GM12892 (cell line): ENCODE data around the gene CTSD.
A peak's percentile ranks its signal among the peaks of the same experiment; 100 is the strongest.

ENCODE experiments used
- DNase-seq: peaks from one replicate; pipeline ENCODE4 v3.0.0; 2011; ENCODE audit not compliant: insufficient read length
- FAIRE-seq: peaks from 2 replicates; lab custom pipeline; 2011; peaks lifted over from hg19 to GRCh38; lab: Jason Lieb, UNC
- POLR2A ChIP-seq: IDR thresholded peaks from 2 replicates; pipeline ENCODE4 v1.6.1; 2011; ENCODE audit warnings: low read depth, low read length, control low read depth
- POLR2AphosphoS5 ChIP-seq: IDR thresholded peaks from 2 replicates; pipeline ENCODE4 v1.6.1; 2011; ENCODE audit warnings: low read depth, low read length, control low read depth
- TAF1 ChIP-seq: IDR thresholded peaks from 2 replicates; pipeline ENCODE4 v1.6.1; 2011; ENCODE audit warnings: low read depth, mild to moderate bottlenecking, control low read depth, low read length, borderline replicate concordance

Gene CTSD

DNA sequence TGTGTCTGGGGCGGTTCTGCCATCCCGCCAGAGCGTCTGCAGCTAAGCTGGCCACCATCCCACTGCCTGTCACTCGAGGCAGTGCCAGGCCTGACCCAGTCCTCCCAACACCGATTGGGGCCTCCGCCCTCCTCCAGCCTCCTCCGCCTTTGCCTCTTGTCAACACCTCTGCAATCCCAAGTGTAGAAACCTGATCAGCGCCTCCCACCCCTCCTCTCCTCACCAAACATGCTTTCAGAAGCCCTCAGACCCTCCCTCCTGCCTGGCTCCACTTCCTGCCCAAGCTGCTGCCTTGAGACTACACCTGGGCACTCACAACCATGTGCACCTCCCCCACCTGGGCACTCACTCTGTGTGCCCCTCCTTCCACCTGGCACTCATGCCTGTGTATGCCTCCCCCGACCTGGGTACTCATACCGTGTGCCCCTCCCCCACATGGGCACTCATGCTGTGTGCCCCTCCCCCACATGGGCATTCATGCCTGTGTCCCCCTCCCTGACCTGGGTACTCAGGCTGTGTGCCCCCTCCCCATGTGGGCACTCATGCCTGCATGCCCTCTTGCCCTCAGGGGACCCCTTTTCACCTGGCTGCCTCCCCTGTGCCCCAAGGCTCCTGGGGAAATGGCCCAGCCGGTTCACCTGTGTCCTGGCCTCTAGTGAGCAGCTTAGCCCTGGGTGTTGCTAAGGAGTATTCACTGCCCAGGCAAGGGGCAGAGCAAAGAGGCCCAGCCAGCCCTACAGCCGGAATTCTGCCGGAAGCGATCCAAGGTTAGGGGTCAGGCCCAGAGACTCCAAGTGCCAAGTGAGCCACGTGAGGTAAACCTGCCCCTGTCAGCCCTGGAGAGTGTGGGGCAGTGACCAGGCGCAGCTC, 7.8 kb downstream of the CTSD start:
- no peak for FAIRE-seq
- peak; percentile 19 for DNase-seq
- TF ChIP-seq POLR2AphosphoS5 (no peak), TAF1 (no peak), POLR2A (no peak)

DNA sequence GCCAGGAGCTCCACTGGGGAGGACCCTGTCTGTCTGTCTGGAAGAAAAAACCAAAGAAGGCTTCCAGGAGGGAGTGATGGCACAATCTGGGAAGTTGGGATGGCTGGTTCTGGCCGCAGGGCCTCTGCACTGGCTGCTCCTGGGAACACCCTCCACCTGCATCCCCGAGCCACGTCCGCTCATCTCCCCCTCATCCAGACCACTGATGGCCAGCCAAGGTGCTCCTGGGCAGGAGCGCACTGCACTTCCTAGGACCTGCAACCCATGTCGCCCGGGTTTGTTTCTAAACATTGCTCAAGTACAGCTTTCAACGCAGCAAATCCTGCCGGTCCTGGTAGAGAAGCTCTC, 8.4 kb downstream of the CTSD start:
- FAIRE-seq = no peak
- TF ChIP-seq TAF1 (no peak), POLR2A (no peak), POLR2AphosphoS5 (no peak)
- DNase-seq = no peak

DNA sequence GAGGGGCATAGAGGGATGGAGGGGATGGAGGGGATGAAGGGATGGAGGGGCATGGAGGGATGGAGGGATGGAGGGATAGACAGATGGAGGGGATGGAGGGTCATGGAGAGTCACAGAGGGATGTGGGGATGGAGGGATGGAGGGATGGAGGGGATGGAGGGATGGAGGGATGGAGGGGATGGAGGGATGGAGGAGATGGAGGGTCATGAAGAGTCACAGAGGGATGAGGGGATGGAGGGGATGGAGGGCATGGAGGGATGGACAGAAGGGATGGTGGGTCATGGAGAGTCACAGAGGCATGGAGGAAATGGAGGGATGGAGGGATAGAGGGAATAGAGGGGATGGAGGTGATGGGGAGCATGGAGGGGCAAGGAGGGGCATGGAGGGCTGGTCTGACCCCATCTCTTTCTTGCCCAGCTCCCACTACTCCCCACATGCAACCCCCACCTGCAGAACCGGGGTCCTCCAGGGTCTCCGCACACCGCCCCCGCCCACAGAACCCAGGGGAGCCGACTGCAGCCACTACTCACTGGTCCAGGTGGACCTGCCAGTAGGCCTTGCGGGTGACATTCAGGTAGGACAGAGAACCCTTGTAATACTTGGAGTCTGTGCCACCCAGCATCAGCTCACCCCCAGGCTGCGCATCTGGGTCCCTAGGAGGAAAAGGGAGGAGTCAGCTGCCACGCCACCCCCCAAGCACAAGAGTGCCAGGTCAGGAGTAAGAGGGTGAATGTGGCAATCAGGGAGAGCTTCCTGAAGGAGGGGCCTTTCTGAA, 9.2 kb downstream of the CTSD start:
- DNase-seq (no peak), FAIRE-seq (no peak)
- TF ChIP-seq TAF1 (no peak), POLR2AphosphoS5 (no peak), POLR2A (no peak)

DNA sequence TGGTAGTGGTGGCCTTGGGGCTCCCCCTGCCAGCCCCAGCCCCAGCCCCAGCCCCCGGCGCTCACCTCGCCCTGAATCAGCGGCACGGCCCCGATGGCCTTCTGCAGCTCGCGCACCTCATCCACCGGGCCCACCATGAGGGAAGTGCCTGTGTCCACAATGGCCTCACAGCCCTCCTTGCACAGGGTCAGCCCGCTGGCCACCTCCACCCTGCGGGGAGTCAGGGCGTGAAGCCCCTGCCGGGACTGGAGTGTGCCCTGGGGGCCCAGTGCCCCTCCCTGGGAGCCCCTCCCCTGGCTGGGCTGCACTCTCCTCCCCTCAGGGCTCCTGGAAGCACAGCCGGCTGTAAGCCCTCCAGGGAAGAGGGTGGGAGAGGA, 9.8 kb downstream of the CTSD start:
- no peak for FAIRE-seq

DNA sequence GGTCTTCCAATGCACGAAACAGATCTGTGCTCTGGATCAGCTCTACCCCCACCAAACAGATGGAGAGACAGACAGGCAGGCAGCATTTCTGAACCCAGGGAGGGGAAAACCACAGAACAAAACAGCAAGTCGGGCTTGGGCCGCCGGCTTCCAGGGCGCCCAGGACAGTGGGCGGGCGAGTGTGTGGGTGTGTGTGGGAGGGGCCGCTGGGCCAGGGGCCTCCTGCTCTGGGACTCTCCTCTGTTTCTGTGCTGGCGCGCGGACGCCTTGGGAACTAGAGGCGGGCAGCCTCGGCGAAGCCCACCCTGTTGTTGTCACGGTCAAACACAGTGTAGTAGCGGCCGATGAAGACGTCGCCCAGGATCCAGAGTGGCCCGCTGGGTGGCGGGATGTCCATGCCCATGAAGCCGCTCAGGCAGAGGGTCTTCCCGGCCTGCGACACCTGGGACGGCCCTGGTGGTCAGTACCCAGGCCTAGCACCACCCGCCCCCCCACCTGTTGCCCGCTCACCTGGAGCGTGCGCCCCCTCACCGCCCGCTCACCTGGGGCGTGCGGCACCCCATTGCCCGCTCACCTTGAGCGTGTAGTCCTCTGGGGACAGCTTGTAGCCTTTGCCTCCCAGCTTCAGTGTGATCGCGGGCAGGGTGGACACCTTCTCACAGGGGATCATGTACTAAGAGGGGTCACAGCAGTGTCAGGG, 10.3 kb downstream of the CTSD start:
- TF ChIP-seq POLR2A (no peak), TAF1 (no peak), POLR2AphosphoS5 (no peak)
- FAIRE-seq (no peak), DNase-seq (no peak)

More for the DNA sequence above, 9.8 kb downstream of the CTSD start:
- TF ChIP-seq TAF1 (no peak), POLR2AphosphoS5 (no peak), POLR2A (no peak)
- DNase-seq = no peak

DNA sequence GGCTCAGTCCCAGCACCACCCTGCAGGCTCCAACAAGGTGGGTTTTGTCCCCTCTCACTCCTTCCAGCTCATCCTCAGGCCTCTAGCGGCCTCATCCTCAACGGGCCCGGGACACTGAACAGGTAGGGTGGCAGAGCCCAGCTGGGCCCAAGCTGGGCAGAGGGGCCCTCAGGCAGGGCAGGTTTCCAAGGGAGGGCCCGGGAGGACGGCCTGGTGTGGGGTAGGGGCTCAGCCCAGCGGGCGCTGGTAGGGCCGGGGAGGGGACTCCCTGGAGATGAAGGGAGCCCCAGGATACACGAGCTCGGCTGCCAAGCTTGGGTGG, 10.9 kb downstream of the CTSD start:
- DNase-seq = no peak
- TF ChIP-seq POLR2A (no peak), POLR2AphosphoS5 (no peak), TAF1 (no peak)
- FAIRE-seq = no peak

DNA sequence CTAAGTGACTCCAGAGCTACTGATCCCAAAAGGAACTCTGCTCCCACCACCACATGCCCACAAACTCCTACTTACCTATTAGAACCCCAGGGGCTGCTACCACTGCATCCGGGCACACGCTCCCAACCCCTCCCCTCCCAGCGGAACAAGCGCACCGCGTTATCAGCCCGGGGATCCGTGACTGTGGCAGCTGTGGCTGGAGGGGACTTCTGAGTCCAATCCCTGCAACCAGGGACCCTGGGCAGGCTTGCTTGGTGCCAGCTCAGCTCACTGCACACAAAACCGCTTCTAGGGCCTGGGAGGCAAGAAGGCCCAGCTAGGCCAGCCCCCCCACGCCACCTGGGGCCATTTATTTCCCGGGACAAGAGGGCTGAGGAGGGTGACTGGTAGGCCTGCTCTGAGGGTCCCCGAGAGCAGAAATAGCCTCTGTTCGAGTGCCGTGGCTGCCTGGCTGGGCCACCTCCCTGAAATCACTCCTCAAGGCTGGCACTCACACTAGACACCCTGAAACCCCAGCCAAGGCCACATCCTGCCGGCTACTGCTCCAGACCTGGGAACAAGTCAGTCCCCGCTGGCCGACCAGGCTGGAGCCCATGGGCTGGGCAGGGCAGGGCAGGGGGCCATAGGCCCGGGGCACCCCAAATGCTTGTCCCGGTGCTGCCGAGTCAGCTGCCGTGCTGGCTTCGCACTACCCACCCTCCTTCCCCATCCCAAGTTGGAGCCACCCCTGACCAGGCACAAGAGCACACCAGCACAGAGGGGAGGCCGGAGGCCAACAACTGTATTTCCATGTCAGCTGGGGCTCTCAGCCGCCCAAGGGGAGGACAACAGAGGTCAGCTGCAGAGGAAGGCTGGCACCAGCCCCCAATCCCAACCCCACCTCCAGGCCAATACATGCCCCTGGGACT, 11.5 kb downstream of the CTSD start:
- no peak for TF ChIP-seq POLR2AphosphoS5
- no peak for TF ChIP-seq POLR2A
- no peak for TF ChIP-seq TAF1

DNA sequence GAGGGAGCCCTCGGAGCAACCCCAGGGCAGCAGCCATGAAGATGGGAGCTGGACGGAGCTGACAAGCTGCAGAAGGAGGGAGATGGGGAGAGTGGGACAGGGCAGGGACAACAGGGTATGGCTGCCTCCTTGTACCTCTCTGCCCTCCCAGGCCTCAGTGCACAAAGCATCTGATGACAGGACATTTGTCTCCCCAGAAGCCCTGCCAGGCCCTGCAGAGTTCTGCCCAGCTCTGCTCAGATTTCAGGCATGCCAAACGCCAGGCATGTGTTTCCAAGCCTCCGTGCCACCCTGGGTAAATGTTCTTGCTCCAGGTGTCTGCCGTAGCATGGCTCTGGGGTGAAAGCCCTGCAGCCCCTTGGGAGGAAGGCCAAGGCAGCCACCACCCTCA, 12.2 kb downstream of the CTSD start:
- DNase-seq (peak; percentile 23), FAIRE-seq (no peak)
- TF ChIP-seq TAF1 = no peak
- no peak for TF ChIP-seq POLR2A
- TF ChIP-seq POLR2AphosphoS5 = no peak

More for the DNA sequence above, 11.5 kb downstream of the CTSD start:
- FAIRE-seq = no peak
- DNase-seq = no peak

DNA sequence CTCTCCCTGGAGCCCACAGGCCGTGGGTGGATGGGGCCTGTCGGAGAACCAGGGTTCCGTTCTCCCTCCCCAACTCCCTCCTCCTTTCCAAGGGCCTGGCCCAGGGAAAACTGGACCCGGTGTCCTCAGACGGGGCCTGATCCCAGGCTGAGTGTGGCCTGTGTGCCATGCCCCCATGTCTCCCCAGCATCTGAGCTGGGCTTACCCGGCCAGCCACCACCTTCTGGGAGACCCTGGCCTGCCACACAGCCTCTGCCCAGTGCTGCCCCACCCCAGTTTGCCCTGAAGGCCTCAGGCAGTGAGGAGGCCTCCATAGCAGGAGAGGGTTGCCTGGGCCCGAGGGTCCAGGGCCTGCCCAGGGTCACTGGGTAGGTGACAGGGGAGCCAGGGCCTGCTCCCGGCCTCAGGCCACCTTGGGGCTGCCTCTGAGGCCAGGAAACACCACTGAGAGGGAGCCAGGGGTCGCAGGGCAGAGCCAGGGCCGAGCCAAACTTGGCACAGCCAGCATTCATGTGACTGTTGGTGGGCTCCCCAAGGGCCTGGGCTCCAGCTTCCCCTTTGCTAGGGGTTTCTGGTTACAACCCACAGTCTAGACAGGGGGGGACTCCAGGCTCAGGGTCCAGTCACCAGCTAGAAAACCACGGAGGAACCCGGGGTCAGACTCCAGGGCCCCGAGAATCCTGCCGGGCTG, 12.7 kb downstream of the CTSD start:
- TF ChIP-seq TAF1 = no peak
- DNase-seq (peak; percentile 32), FAIRE-seq (no peak)

DNA sequence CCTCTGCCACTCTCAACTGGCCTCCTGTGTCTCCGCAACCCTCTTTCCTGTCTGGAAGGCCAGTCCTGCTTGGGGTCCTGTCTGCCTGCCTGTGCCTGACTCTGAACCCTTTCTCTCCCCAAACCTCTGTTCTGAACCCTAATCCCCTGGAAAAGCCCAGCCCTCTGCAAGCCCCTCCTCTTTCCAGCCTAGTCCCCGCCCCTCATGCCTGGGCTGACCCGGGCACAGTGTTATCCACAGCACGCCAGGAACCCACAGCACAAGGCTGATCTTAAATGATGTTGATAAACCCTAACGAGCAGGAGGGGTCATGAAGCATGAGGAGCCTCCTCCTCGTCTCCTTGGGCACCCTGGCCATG, 13.3 kb downstream of the CTSD start, which contains the start of gene IFITM10:
IFITM10 (minus strand) TSS at position 115 of the 359 bp plus-strand sequence. CDS start 153 bp downstream, outside the sequence.
- no peak for FAIRE-seq
- no peak for DNase-seq
- TF ChIP-seq POLR2A (no peak), TAF1 (no peak), POLR2AphosphoS5 (no peak)
